Neural progenitor cell (in vitro differentiated cells): ENCODE data around the gene RUFY1. TPM values are rescaled to one million over a fixed set of nuclear protein-coding genes. Genes with fewer than 3 reads are reported as not detected.

Source experiments
- DNase-seq: peaks from one replicate; pipeline ENCODE4 v3.0.0-alpha.2; 2016; ENCODE audit warnings: low spot score
- H2AFZ ChIP-seq: fragments of 200-600 bp; sonication (generic); replicated peaks from 2 replicates; pipeline ENCODE4 v1.6.1; 2016; ENCODE audit warnings: antibody characterized with exemption
- H3F3A ChIP-seq: fragments of 200-600 bp; sonication (generic); 2 replicates; pipeline ENCODE4 v1.6.1; 2016; ENCODE audit warnings: antibody characterized with exemption, low read depth
- H3K27ac ChIP-seq: fragments of 200-600 bp; sonication (generic); 2 replicates; pipeline ENCODE4 v1.5.1; 2016; ENCODE audit warnings: mild to moderate bottlenecking
- H3K27me3 ChIP-seq: fragments of 200-600 bp; sonication (generic); 2 replicates; pipeline ENCODE4 v1.6.1; 2016; ENCODE audit warnings: mild to moderate bottlenecking, moderate library complexity
- H3K36me3 ChIP-seq: fragments of 200-600 bp; sonication (generic); 2 replicates; pipeline ENCODE4 v1.5.1; 2016
- H3K4me1 ChIP-seq: fragments of 200-600 bp; sonication (generic); 2 replicates; pipeline ENCODE4 v1.6.1; 2016; ENCODE audit warnings: mixed run types
- H3K4me2 ChIP-seq: fragments of 200-600 bp; sonication (generic); 2 replicates; pipeline ENCODE4 v1.6.1; 2016
- H3K4me3 ChIP-seq: fragments of 200-600 bp; sonication (generic); 2 replicates; pipeline ENCODE4 v1.5.1; 2016
- H3K79me2 ChIP-seq: fragments of 200-600 bp; sonication (generic); 2 replicates; pipeline ENCODE4 v1.6.1; 2016; ENCODE audit warnings: low read depth
- H3K9ac ChIP-seq: fragments of 200-600 bp; sonication (generic); 2 replicates; pipeline ENCODE4 v1.6.1; 2016
- H3K9me3 ChIP-seq: fragments of 200-600 bp; sonication (generic); 2 replicates; pipeline ENCODE4 v1.5.1; 2016; ENCODE audit warnings: low read depth
- H4K20me1 ChIP-seq: fragments of 200-600 bp; sonication (generic); 2 replicates; pipeline ENCODE4 v1.6.1; 2016; ENCODE audit warnings: low read depth
- H3K27ac Mint-ChIP-seq: 3 replicates; pipeline ENCODE4 v1.8.0; 2021; ENCODE audit warnings: mixed read lengths
- H3K27me3 Mint-ChIP-seq: 2 replicates; pipeline ENCODE4 v1.8.0; 2022; ENCODE audit warnings: low read depth, mild to moderate bottlenecking, inconsistent platforms, moderate library complexity, mixed read lengths; ENCODE audit not compliant: insufficient read depth
- H3K36me3 Mint-ChIP-seq: 3 replicates; pipeline ENCODE4 v1.8.0; 2021; ENCODE audit warnings: mixed read lengths
- H3K4me1 Mint-ChIP-seq: 3 replicates; pipeline ENCODE4 v1.8.0; 2021; ENCODE audit warnings: mixed read lengths
- H3K4me3 Mint-ChIP-seq: 3 replicates; pipeline ENCODE4 v1.8.0; 2021; ENCODE audit warnings: mild to moderate bottlenecking, moderate library complexity, mixed read lengths
- H3K9me3 Mint-ChIP-seq: 3 replicates; pipeline ENCODE4 v1.8.0; 2020; ENCODE audit warnings: mixed read lengths
- CTCF ChIP-seq: fragments of 200-600 bp; sonication (generic); IDR thresholded peaks from 2 replicates; pipeline ENCODE4 v1.5.1; 2017; ENCODE audit warnings: antibody characterized with exemption, mild to moderate bottlenecking
- EZH2 ChIP-seq: fragments of 200-600 bp; sonication (generic); IDR thresholded peaks from 2 replicates; pipeline ENCODE4 v1.6.1; 2017; ENCODE audit warnings: antibody characterized with exemption, mild to moderate bottlenecking, moderate library complexity
- EZH2phosphoT487 ChIP-seq: fragments of 200-600 bp; sonication (generic); IDR thresholded peaks from 2 replicates; pipeline ENCODE4 v1.6.1; 2017; ENCODE audit warnings: antibody characterized with exemption
- total RNA-seq: library from RNA; depleted of rRNA; stranded (reverse); fragments of >200 nt; gene quantifications from 2 replicates; pipeline ENCODE4 v1.2.3, GENCODE V29; 2015; ENCODE audit warnings: low replicate concordance

RUFY1 gene
- total RNA-seq, 1 donor from 2014 or later, result 45.8 TPM

GRCh38 chr5:179572386-179572785 lies 22.0 kb downstream of the RUFY1 start:
- TF ChIP-seq EZH2 (no peak), EZH2phosphoT487 (no peak), CTCF (no peak)
- Histone ChIP-seq H2AFZ (no peak overlapping the region), H3K9ac (no peak overlapping the region), H3K27me3 (no peaks in the 10 kb centered on the region), H3K4me1 (no peaks in the 10 kb centered on the region), H3K9me3 (no peaks in the 10 kb centered on the region), H3K27ac (no peak overlapping the region), H3K4me3 (no peak overlapping the region), H3K4me2 (no peak overlapping the region), H4K20me1 (no peaks in the 10 kb centered on the region), H3F3A (no peaks in the 10 kb centered on the region), H3K36me3 (peaks cover 19% of the 10 kb centered on the region), H3K79me2 (no peaks in the 10 kb centered on the region)
- H3K4me3 Mint-ChIP-seq, result no peak overlapping the region
- no peak for DNase-seq
- no peaks in the 10 kb centered on the region for H3K4me1 Mint-ChIP-seq
- peaks cover 32% of the 10 kb centered on the region for H3K36me3 Mint-ChIP-seq
- no peak overlapping the region for H3K27ac Mint-ChIP-seq
- peaks cover 4% of the 10 kb centered on the region for H3K27me3 Mint-ChIP-seq
- H3K9me3 Mint-ChIP-seq, result no peaks in the 10 kb centered on the region

GRCh38 chr5:179577286-179577960 lies 27.1 kb downstream of the RUFY1 start:
- H3K9me3 ChIP-seq, result no peaks in the 10 kb centered on the region
- H2AFZ ChIP-seq, result no peak overlapping the region
- no peak overlapping the region for H3K27ac ChIP-seq
- no peak overlapping the region for H3K4me2 ChIP-seq
- H3K4me1 ChIP-seq, result no peaks in the 10 kb centered on the region
- H4K20me1 ChIP-seq, result no peaks in the 10 kb centered on the region
- TF ChIP-seq EZH2phosphoT487 (no peak), CTCF (no peak), EZH2 (no peak)
- no peak overlapping the region for H3K4me3 ChIP-seq
- Mint-ChIP-seq H3K9me3 (no peaks in the 10 kb centered on the region), H3K4me3 (no peak overlapping the region), H3K27ac (no peak overlapping the region), H3K27me3 (peaks cover 4% of the 10 kb centered on the region), H3K36me3 (peaks cover 21% of the 10 kb centered on the region), H3K4me1 (no peaks in the 10 kb centered on the region)
- peaks cover 4% of the 10 kb centered on the region for H3K36me3 ChIP-seq
- no peak overlapping the region for H3K9ac ChIP-seq
- no peaks in the 10 kb centered on the region for H3K27me3 ChIP-seq
- no peaks in the 10 kb centered on the region for H3F3A ChIP-seq
- DNase-seq, result no peak
- no peaks in the 10 kb centered on the region for H3K79me2 ChIP-seq

GRCh38 chr5:179585941-179586401 lies 35.6 kb downstream of the RUFY1 start:
- H3K9ac ChIP-seq, result no peak overlapping the region
- peaks cover 19% of the 10 kb centered on the region for H3K4me1 ChIP-seq
- H3K9me3 ChIP-seq, result no peaks in the 10 kb centered on the region
- H3K36me3 ChIP-seq, result peaks cover 9% of the 10 kb centered on the region
- H3K4me3 ChIP-seq, result no peak overlapping the region
- H3K79me2 ChIP-seq, result no peaks in the 10 kb centered on the region
- peak; percentile 86 for DNase-seq
- H3K27ac ChIP-seq, result peak overlapping the region; percentile 89
- peak overlapping the region; percentile 74 for H3K4me3 Mint-ChIP-seq
- H3K9me3 Mint-ChIP-seq, result no peaks in the 10 kb centered on the region
- no peaks in the 10 kb centered on the region for H3K27me3 Mint-ChIP-seq
- TF ChIP-seq CTCF (no peak), EZH2phosphoT487 (no peak), EZH2 (no peak)
- H3K27me3 ChIP-seq, result no peaks in the 10 kb centered on the region
- H3K4me1 Mint-ChIP-seq, result peaks cover 22% of the 10 kb centered on the region
- H3K4me2 ChIP-seq, result peak overlapping the region; percentile 60
- no peak overlapping the region for H2AFZ ChIP-seq
- peaks cover 19% of the 10 kb centered on the region for H4K20me1 ChIP-seq
- H3K36me3 Mint-ChIP-seq, result peaks cover 27% of the 10 kb centered on the region
- peak overlapping the region; percentile 97 for H3K27ac Mint-ChIP-seq
- H3F3A ChIP-seq, result peaks cover 32% of the 10 kb centered on the region
